Loucy (cell line): ENCODE results near the gene SCTR.

Source experiments
- EZH2phosphoT487 ChIP-seq: fragments of 200-600 bp; IDR thresholded peaks from 2 replicates; pipeline ENCODE4 v1.6.1; 2018; ENCODE audit warnings: antibody characterized with exemption, mild to moderate bottlenecking, moderate library complexity, borderline replicate concordance
- TF ChIP-seq, protein P1 (sequence below): fragments of 200-600 bp; sonication (generic); conservative IDR thresholded peaks from 2 replicates; pipeline ENCODE4 v1.5.1; 2014; ENCODE audit warnings: mild to moderate bottlenecking, antibody characterized with exemption, low read length

- TF ChIP-seq, protein P1, sequence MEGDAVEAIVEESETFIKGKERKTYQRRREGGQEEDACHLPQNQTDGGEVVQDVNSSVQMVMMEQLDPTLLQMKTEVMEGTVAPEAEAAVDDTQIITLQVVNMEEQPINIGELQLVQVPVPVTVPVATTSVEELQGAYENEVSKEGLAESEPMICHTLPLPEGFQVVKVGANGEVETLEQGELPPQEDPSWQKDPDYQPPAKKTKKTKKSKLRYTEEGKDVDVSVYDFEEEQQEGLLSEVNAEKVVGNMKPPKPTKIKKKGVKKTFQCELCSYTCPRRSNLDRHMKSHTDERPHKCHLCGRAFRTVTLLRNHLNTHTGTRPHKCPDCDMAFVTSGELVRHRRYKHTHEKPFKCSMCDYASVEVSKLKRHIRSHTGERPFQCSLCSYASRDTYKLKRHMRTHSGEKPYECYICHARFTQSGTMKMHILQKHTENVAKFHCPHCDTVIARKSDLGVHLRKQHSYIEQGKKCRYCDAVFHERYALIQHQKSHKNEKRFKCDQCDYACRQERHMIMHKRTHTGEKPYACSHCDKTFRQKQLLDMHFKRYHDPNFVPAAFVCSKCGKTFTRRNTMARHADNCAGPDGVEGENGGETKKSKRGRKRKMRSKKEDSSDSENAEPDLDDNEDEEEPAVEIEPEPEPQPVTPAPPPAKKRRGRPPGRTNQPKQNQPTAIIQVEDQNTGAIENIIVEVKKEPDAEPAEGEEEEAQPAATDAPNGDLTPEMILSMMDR: no peak
- no peak for TF ChIP-seq EZH2phosphoT487
These were observed 43.0 kb upstream of the SCTR start for GRCh38 chr2:119567292-119567691.
